Stomach (tissue), 9 donors: ENCODE data around the gene VPS37C. TPM values are rescaled to one million over a fixed set of nuclear protein-coding genes. Genes with fewer than 3 reads are reported as not detected.

Source experiments
- DNase-seq, 2 donors: peaks; one replicate each; pipeline versions ENCODE4 v3.0.0 to v3.0.0-alpha.2; 2013 to 2019
- H3K27ac ChIP-seq, 5 donors: fragments of 200-600 bp in 4 of 5; sonication (generic) in 4 of 5; one replicate each; pipeline ENCODE4 v1.5.1; 2013 to 2019; ENCODE audit warnings: mild to moderate bottlenecking in 1 of 5, moderate library complexity in 1 of 5
- H3K27me3 ChIP-seq, 3 donors: fragments of 200-600 bp; sonication (generic); one replicate each; pipeline ENCODE4 v1.5.1; 2017 to 2019; ENCODE audit warnings: mixed run types in 1 of 3
- H3K36me3 ChIP-seq, 4 donors: fragments of 200-600 bp; sonication (generic); 1 replicate in 3 of 4; 2 replicates in 1 of 4; pipeline ENCODE4 v1.5.1; 2016 to 2019
- H3K4me1 ChIP-seq, 4 donors: fragments of 200-600 bp; sonication (generic); one replicate each; pipeline ENCODE4 v1.5.1; 2016 to 2019
- H3K4me3 ChIP-seq, 4 donors: fragments of 200-600 bp; sonication (generic) in 3 of 4; one replicate each; pipeline ENCODE4 v1.5.1; 2016 to 2019; ENCODE audit warnings: mild to moderate bottlenecking in 1 of 4
- H3K9me3 ChIP-seq, 4 donors: fragments of 200-600 bp; sonication (generic); one replicate each; pipeline ENCODE4 v1.5.1; 2016 to 2019
- CTCF ChIP-seq, 7 experiments: fragments of 450-650 bp in 4 of 7; fragments of 200-600 bp in 3 of 7; sonication (generic) in 3 of 7; IDR thresholded peaks; one replicate each; pipeline ENCODE4 v1.5.1; 2016 to 2019; ENCODE audit warnings: antibody characterized with exemption in 7 of 7, control low read depth in 2 of 7, mild to moderate bottlenecking in 1 of 7
- EP300 ChIP-seq: sonication (generic); formaldehyde crosslinking; IDR thresholded peaks from one replicate; pipeline ENCODE4 v1.6.1; 2017; ENCODE audit warnings: antibody characterized with exemption
- POLR2A ChIP-seq, 4 donors: fragments of 450-650 bp; IDR thresholded peaks; one replicate each; pipeline ENCODE4 v1.6.1; 2016; ENCODE audit warnings: antibody characterized with exemption in 4 of 4, control low read depth in 2 of 4, mild to moderate bottlenecking in 1 of 4, moderate library complexity in 1 of 4
- POLR2AphosphoS5 ChIP-seq, 3 donors: sonication (generic); formaldehyde crosslinking; IDR thresholded peaks; one replicate each; pipeline ENCODE4 v1.6.1; 2016; ENCODE audit warnings: antibody characterized with exemption in 3 of 3
- WGBS, 5 donors: extraction: QIAGEN DNeasy Blood & Tissue Kit in 3 of 5; methylation state at CpG; one replicate each; pipeline versions ENCODE4 v1.1.5 to v1.1.7; 2013 to 2018; 5-methylcytosine and 5-hydroxymethylcytosine counted together
- intact Hi-C: fragments of 100-400 bp; cut with DNase I; formaldehyde crosslinking; loops from one replicate; pipeline ENCODE4 v1.15.1; 2023; ENCODE audit warnings: low total_unique reads
- polyA plus RNA-seq, 3 donors: library from polyadenylated mRNA; stranded (reverse); fragments of 200-250 nt; gene quantifications; one replicate each; pipeline ENCODE4 v1.2.3, GENCODE V29; 2013
- total RNA-seq, 5 donors: library from RNA; depleted of rRNA; stranded (reverse); fragments of >200 nt; gene quantifications; one replicate each; pipeline versions ENCODE4 v1.1.0 to v1.2.3, GENCODE V29; 2014 to 2016
- donor health status: healthy with polysubstance abuse.
- donor health status: Bipolar disorder and iron deficiency.
- donor health status: healthy.

The VPS37C gene
- total and polyA plus RNA-seq, 8 donors = 6.4 to 53.6 (median 27.7) TPM

- TF ChIP-seq CTCF (IDR thresholded peaks at IDR 0.05) (no peak), POLR2A (IDR thresholded peaks at IDR 0.05) (no peak), POLR2AphosphoS5 (IDR thresholded peaks at IDR 0.05) (no peak), EP300 (no peak)
Observed at GRCh38 chr11:61155312-61155711, 5.9 kb downstream of the VPS37C start.

DNA sequence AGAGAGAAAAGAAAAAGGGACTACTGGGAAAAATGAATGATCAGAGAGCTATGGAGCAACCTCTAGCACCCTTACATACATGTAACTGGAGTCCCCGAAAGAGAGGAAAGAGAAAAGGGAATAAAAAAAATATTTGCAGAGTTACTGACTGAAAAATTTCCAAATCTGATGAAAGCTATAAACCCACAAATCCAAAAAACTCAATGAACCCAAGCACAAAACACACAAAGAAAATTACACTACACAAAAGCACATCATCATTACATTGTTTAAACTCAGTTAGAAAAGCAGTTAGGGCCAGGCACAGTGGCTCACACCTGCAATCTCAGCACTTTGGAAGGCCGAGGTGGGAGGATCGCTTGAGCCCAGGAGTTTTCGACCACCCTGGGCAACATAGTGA is 6.7 kb downstream of the VPS37C start:
- Histone ChIP-seq H3K27me3 (no peaks in the 10 kb centered on the region), H3K27ac (peak overlapping the region in 2 of 5 donors; percentile 81 to 88), H3K9me3 (peaks cover 0 to 7% (median 0%) of the 10 kb centered on the region in 4 donors), H3K4me1 (peaks cover 57 to 90% (median 76%) of the 10 kb centered on the region in 4 donors), H3K4me3 (no peak overlapping the region), H3K36me3 (peaks cover 0 to 6% (median 0%) of the 10 kb centered on the region in 4 donors)
- TF ChIP-seq EP300 = no peak
- no peak for TF ChIP-seq POLR2AphosphoS5 (IDR thresholded peaks at IDR 0.05)
- no peak for TF ChIP-seq CTCF (IDR thresholded peaks at IDR 0.05)
- no peak for TF ChIP-seq POLR2A (IDR thresholded peaks at IDR 0.05)
- no peak for DNase-seq
- intact Hi-C loops = no loop called here
- 94 to 100% (median 99%) methylated on average over 4 of the region's 4 CpGs for WGBS, 5 donors

More at GRCh38 chr11:61155312-61155711, 5.9 kb downstream of the VPS37C start:
- H3K27ac ChIP-seq = peak overlapping the region in 1 of 5 donors; percentile 38
- WGBS, 5 donors = 96 to 100% (median 100%) methylated on average over 1 of the region's 1 CpG
- H3K9me3 ChIP-seq = peaks cover 0 to 7% (median 0%) of the 10 kb centered on the region in 4 donors
- H3K27me3 ChIP-seq = no peaks in the 10 kb centered on the region
- no peak overlapping the region for H3K4me3 ChIP-seq
- H3K36me3 ChIP-seq = peaks cover 0 to 6% (median 0%) of the 10 kb centered on the region in 4 donors
- DNase-seq = no peak
- intact Hi-C loops = no loop called here
- H3K4me1 ChIP-seq = peaks cover 52 to 90% (median 72%) of the 10 kb centered on the region in 4 donors

- TF ChIP-seq EP300 = no peak
- Histone ChIP-seq H3K9me3 (peaks cover 0 to 7% (median 0%) of the 10 kb centered on the region in 4 donors), H3K36me3 (peaks cover 0 to 6% (median 0%) of the 10 kb centered on the region in 4 donors), H3K4me1 (peaks cover 57 to 90% (median 76%) of the 10 kb centered on the region in 4 donors), H3K4me3 (no peak overlapping the region), H3K27me3 (no peaks in the 10 kb centered on the region), H3K27ac (peak overlapping the region; percentile 60 to 88 (median 79))
- intact Hi-C loops = no loop called here
- DNase-seq = no peak
- WGBS, 5 donors = 46 to 84% (median 76%) methylated on average over 2 of the region's 2 CpGs
Observed at GRCh38 chr11:61153593-61154095, 7.6 kb downstream of the VPS37C start.

GRCh38 chr11:61152816-61153592 is 8.2 kb downstream of the VPS37C start:
- DNase-seq = no peak
- peaks cover 60 to 90% (median 76%) of the 10 kb centered on the region in 4 donors for H3K4me1 ChIP-seq
- 48 to 59% (median 59%) methylated on average over 9 of the region's 9 CpGs for WGBS, 5 donors

More at GRCh38 chr11:61152816-61153592, 8.2 kb downstream of the VPS37C start:
- intact Hi-C loops = no loop called here
- Histone ChIP-seq H3K36me3 (peaks cover 0 to 6% (median 0%) of the 10 kb centered on the region in 4 donors), H3K27ac (peak overlapping the region; percentile 60 to 88 (median 79)), H3K4me3 (no peak overlapping the region), H3K27me3 (no peaks in the 10 kb centered on the region), H3K9me3 (peaks cover 0 to 7% (median 0%) of the 10 kb centered on the region in 4 donors)
- TF ChIP-seq POLR2A (IDR thresholded peaks at IDR 0.05) = no peak
- TF ChIP-seq POLR2AphosphoS5 (IDR thresholded peaks at IDR 0.05) = no peak
- no peak for TF ChIP-seq EP300
- TF ChIP-seq CTCF (IDR thresholded peaks at IDR 0.05) = no peak
